HG03025 (cell line): ENCODE results near the gene IWS1.

Experiments
- ATAC-seq: cut with Tn5 transposase; IDR thresholded peaks from one replicate; pipeline ENCODE4 v1.9.1; 2021; ENCODE audit warnings: mild to moderate bottlenecking, moderate library complexity; ENCODE audit not compliant: unreplicated experiment, low FRiP score

Gene IWS1

GRCh38 chr2:127506510-127506909, 19.8 kb downstream of the IWS1 start:
- ATAC-seq, result no peak

GRCh38 chr2:127504552-127505430, 21.5 kb downstream of the IWS1 start:
- no peak for ATAC-seq

GRCh38 chr2:127503491-127503890, 22.8 kb downstream of the IWS1 start:
- ATAC-seq, result no peak

GRCh38 chr2:127498386-127498785, 27.9 kb downstream of the IWS1 start:
- ATAC-seq, result no peak

- ATAC-seq, result no peak
These were observed 36.0 kb downstream of the IWS1 start for GRCh38 chr2:127490283-127490682.

DNA sequence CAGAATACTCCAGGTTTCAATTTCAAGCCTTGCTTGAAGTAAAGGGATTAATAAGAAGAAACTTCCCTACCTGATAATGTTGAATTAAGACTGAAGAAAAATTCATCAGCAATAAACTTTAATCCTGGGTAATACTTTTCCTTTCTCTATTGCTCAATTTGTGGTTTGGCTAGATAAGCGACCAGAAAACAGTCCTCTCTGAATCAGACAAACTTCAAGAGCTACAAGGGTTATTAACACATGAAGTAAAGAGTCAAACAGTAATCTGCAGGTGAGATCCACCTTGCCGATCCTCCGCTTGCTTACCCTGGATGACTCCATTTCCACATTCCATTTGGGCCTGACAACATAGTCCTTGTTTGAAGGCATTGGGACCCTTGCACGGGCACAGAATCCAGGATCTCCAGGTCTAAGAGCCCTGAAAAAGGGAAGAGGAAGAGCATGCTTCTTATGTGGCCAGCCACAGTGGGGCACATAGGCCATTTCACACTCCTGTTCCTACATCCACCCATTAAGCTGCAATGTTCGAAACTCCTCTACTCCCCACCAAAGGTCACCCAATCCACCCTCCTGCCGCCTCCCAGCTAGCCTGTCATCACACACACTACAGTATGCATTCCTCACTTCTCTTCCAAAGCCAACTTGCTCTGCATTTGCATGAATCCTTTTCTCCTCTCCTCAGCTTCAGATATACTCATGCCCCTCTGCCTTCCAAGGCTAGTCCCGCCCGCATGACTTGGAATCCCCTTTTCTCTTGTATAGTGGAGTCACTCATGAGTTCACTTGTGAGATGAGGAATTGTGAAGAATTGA, 39.8 kb downstream of the IWS1 start:
- ATAC-seq, result no peak

- no peak for ATAC-seq
These were observed 40.6 kb downstream of the IWS1 start for GRCh38 chr2:127485694-127486071.

GRCh38 chr2:127485051-127485693, 41.1 kb downstream of the IWS1 start:
- no peak for ATAC-seq

- ATAC-seq, result no peak
These were observed 44.3 kb downstream of the IWS1 start for GRCh38 chr2:127482031-127482430.

- no peak for ATAC-seq
These were observed 46.2 kb downstream of the IWS1 start for GRCh38 chr2:127479866-127480743.

DNA sequence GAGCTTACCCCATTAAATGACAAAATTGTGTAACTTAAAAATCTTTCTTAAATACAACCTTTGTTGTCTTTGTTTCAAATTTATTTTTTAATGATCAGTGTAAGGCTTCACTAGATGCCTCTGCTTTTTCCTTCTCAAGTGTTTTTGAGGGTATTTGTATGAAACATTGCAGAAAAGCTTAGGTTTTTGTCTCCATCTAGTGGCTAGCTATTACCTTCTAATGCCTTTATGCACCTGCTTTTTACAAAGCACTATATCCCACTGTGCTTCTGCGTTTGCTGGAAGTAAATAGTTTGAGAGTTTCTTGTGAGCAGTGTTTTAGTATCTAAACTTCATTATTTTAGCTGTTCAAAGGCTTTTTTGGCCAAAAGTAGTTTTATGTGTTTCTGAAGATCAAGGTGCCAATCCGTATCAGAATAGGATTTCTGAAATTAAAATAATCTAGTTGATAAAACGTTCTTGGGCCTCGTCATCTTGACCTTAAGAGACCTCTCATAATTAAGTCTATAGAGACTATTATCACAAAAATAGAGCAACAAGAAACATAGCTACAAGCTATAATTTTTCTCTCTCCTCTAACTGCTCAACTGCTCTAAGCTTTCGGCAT, 47.0 kb downstream of the IWS1 start:
- no peak for ATAC-seq

- ATAC-seq, result no peak
These were observed 50.5 kb downstream of the IWS1 start for GRCh38 chr2:127475788-127476187.

GRCh38 chr2:127472268-127472667, 54.0 kb downstream of the IWS1 start:
- ATAC-seq, result no peak

DNA sequence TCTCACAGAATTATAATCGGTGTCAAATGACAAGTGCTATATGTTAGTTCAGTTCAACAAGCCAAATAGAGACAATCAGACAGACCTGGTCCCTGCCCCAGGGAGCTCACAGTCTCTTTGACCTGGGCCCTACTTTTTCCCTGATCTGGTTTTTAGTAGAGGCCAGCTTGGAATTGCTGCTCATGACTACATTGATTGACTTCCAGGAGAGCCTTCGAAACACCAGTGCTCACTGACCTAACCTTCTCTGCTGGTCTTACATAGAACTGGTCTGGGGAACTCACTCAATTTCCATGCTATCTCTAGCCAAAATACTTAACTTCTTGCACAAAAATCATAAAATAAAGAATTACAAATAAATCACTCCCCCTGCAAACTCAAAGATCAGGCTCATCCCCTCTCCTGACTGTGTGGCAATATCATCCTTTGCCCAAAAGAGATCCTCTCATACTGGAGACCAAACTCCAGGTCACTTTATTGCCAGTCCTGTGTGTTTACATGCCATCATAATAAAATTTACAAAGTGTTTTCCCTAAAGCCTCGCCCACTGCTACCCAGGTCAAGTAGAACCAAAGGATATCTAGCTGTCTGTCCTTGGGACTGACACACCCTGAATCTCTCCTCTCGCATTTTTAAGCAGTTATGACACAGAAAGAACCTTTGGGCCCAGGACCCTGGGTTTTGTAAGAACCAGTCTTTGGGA, 54.9 kb downstream of the IWS1 start:
- ATAC-seq, result no peak

- no peak for ATAC-seq
These were observed 56.3 kb downstream of the IWS1 start for GRCh38 chr2:127469974-127470373.

DNA sequence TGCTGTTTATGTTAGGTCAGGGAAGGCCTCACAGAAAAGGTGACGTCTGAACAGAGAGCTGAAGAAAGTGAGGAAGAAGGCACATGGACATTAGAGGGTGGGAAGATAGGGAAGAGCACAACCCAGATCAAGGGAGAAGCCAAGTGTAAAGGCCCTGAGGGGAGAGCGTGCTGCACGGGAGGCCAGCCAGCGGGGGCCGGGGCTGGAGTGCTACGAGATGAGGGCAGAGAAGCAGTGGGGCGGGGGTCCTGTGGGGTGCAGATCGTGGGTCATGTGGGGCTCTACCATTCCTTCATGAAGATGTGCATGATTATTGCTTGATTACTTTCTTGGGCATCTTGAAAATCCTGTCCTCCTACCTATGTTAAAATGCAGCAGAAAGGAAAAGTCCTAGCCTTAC, 57.2 kb downstream of the IWS1 start:
- ATAC-seq, result no peak

GRCh38 chr2:127465258-127465657, 61.0 kb downstream of the IWS1 start:
- ATAC-seq, result no peak

- no peak for ATAC-seq
These were observed 61.6 kb downstream of the IWS1 start for GRCh38 chr2:127464470-127465257.
